Measurements from ENCODE around the gene NUDT2.
"Not testable (repeated sequence)": the region's sequence is repeated elsewhere in the genome, so short reads cannot be mapped to it uniquely, and the experiment has no call there.

NUDT2 gene

DNA sequence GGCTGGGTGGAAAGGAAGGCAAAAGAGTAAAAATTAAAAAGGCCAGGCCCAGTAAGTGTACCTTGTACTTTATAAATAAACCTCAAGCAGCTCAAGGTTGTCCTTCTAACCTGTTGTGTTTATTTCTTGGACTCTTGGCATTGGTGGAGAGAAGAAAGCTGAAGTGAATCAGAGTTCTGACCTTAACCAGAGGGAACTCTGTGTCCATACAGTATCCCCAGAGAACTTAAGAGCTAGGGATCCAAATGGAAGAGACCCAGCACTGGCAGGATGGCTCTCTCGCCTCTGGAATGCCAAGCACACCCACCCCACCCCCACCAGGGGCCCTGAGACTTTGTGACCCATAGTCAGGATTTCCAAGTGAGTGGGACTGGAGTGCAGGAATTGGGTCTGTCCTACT is 14.2 kb downstream of the NUDT2 start:
- TF ChIP-seq, protein P1, sequence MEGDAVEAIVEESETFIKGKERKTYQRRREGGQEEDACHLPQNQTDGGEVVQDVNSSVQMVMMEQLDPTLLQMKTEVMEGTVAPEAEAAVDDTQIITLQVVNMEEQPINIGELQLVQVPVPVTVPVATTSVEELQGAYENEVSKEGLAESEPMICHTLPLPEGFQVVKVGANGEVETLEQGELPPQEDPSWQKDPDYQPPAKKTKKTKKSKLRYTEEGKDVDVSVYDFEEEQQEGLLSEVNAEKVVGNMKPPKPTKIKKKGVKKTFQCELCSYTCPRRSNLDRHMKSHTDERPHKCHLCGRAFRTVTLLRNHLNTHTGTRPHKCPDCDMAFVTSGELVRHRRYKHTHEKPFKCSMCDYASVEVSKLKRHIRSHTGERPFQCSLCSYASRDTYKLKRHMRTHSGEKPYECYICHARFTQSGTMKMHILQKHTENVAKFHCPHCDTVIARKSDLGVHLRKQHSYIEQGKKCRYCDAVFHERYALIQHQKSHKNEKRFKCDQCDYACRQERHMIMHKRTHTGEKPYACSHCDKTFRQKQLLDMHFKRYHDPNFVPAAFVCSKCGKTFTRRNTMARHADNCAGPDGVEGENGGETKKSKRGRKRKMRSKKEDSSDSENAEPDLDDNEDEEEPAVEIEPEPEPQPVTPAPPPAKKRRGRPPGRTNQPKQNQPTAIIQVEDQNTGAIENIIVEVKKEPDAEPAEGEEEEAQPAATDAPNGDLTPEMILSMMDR (IDR thresholded peaks at IDR 0.05; ENCODE audit: low read depth, low read length, missing control alignments) = no peak
- H3K4me3 ChIP-seq (ENCODE audit: low read depth, low read length) = no peak overlapping the region
- no peak for DNase-seq (ENCODE audit: low read depth)

DNA sequence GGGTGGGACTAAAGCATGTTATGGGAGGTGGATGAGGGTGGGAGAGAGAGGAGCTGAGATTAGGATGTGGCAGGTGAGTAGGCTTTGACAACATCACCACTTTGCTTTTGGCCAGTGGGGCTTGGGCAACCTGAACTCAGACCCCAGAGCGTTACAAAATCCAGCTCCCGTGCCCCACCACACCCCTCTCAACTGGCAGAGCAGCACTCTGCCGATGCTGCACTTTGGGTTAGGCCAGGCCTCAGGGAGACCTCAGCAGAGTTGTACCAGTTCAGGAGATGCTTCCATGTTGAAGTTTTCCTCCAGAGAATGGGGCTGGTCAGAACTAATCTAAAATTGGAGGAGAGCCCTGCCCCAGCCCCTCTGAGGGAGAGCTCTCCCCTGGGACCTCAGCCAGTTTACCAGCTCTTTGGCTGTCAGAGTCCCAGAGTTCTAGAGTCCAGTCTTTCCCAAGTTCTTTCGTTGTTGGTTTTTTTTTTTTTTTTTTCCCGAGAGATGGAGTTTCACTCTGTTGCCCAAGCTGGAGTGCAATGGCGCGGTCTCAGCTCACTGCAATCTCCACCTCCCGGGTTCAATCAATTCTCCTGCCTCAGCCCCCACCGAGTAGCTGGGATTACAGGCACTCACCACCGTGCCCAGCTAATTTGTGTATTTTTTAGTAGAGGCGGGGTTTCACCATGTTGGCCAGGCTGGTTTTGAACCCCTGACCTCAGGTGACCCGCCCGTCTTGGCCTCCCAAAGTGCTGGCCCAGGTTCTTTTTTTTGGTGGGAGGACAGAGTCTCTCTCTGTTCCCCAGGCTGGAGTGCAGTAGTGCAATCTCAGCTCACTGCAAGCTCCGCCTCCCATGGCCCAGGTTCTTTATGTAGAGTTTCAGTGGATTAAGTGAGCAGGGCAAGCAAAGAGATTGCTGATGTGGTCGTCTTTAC is 17.8 kb downstream of the NUDT2 start:
- no peak for DNase-seq (ENCODE audit: low read depth)
- no peak overlapping the region for H3K4me3 ChIP-seq (ENCODE audit: low read depth, low read length)
- TF ChIP-seq, protein P1 (IDR thresholded peaks at IDR 0.05; ENCODE audit: low read depth, low read length, missing control alignments) = no peak

GRCh38 chr9:34347800-34348158 is 18.4 kb downstream of the NUDT2 start:
- H3K4me3 ChIP-seq (ENCODE audit: low read depth, low read length) = no peak overlapping the region
- DNase-seq (ENCODE audit: low read depth) = no peak
- TF ChIP-seq, protein P1 (IDR thresholded peaks at IDR 0.05; ENCODE audit: low read depth, low read length, missing control alignments) = no peak

- DNase-seq (ENCODE audit: low read depth) = no peak
- TF ChIP-seq, protein P1 (IDR thresholded peaks at IDR 0.05; ENCODE audit: low read depth, low read length, missing control alignments) = no peak
- H3K4me3 ChIP-seq (ENCODE audit: low read depth, low read length) = no peak overlapping the region
Measured at GRCh38 chr9:34349324-34349723, 20.0 kb downstream of the NUDT2 start.

DNA sequence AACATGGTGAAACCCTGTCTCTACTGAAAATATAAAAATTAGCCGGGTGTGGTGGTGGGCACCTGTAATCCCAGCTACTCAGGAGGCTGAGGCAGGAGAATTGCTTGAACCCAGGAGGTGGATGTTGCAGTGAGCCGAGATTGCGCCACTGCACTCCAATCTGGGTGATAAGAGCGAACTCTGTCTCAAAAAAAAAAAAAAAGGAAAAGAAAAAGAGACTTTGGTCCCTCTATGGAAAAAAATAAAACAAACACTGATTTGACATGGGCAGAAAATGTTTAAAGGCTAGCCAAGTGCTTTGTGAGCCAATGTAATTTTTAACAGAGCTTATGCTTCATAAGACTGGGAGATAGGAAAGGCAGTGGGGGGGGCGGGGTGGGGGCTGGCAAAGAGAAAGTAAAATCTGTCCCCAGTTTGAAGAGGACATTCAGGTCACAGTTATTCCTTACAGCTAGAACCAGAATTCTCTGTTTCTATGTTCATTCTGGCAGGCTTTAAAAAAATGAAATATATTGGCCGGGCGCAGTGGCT is 22.8 kb downstream of the NUDT2 start:
- H3K4me3 ChIP-seq (ENCODE audit: low read depth, low read length); DNase-seq (ENCODE audit: low read depth): not testable (repeated sequence)

DNA sequence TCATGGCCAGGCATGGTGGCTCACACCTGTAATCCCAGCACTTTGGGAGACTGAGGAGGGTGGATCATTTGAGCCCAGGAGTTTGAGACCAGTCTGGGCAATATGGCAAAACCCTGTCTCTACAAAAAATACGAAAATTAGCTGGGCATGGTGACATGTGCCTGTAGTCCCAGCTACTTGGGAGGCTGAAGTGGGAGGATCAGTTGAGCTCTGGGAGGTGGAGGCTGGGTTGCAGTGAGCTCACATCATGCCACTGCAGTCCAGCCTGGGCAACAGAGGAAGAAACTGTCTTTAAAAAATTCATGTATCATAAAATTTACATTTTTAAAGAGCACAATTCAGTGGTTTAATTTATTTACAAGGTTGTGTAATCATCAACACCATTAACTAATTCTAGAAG is 23.6 kb downstream of the NUDT2 start:
- not testable (repeated sequence) for DNase-seq (ENCODE audit: low read depth); H3K4me3 ChIP-seq (ENCODE audit: low read depth, low read length)

- no peak for DNase-seq (ENCODE audit: low read depth)
- no peak overlapping the region for H3K4me3 ChIP-seq (ENCODE audit: low read depth, low read length)
- TF ChIP-seq, protein P1 (IDR thresholded peaks at IDR 0.05; ENCODE audit: low read depth, low read length, missing control alignments) = no peak
Measured at GRCh38 chr9:34362614-34363214, 33.3 kb downstream of the NUDT2 start.
